ENCODE measurements around the gene LDB1.
A peak's percentile ranks its signal among the peaks of the same experiment; 100 is the strongest.

The LDB1 gene, protein sequence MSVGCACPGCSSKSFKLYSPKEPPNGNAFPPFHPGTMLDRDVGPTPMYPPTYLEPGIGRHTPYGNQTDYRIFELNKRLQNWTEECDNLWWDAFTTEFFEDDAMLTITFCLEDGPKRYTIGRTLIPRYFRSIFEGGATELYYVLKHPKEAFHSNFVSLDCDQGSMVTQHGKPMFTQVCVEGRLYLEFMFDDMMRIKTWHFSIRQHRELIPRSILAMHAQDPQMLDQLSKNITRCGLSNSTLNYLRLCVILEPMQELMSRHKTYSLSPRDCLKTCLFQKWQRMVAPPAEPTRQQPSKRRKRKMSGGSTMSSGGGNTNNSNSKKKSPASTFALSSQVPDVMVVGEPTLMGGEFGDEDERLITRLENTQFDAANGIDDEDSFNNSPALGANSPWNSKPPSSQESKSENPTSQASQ

DNA sequence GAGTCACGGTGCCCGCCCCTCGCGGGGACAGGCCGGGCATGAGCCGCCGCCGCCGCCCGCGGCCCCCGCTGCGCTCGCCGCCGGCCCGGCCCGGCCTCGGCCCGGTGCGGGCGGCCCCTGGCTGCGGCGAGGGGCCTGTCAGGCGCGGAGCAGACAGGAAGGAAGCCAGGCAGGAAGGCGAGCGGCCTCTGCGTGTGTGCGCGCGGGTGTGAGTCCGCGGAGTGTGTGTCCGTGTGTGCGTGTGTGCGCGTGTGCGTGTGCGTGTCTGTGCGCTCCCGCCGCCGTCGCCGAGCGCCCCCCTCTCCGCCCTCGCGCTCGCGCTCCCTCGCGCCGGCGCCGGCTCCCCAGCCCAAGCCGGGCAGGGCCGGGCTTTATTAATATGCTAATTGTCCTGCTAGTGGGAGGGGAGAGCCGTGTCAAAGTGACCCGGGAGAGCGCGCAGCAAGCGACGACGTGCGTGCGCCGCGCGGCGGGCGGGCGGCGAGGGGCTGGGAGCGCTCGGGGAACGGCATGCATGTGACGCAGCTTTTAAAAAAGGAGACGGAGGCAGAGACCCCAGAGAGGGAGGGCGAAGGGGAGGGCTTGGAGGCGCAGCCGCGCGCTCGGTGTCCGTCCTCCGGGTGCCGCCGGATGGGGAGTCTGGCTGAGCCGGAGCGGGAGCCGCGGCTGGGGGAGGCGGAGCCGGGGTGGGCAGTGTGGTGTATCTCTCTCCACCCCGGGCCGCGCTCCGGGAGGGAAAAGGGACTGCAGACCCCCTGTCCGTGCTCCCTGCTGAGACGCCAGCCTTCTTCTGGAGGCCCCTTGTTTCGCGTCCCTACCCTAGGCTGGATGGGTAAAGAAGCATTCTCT, at the start of gene LDB1:
LDB1 (minus strand) TSS at position 227 of the 849 bp plus-strand sequence. CDS start 258 bp downstream, outside the sequence.
- peak; percentile 51 to 55 for DNase-seq (ENCODE audit: low read depth in 2 of 2)

DNA sequence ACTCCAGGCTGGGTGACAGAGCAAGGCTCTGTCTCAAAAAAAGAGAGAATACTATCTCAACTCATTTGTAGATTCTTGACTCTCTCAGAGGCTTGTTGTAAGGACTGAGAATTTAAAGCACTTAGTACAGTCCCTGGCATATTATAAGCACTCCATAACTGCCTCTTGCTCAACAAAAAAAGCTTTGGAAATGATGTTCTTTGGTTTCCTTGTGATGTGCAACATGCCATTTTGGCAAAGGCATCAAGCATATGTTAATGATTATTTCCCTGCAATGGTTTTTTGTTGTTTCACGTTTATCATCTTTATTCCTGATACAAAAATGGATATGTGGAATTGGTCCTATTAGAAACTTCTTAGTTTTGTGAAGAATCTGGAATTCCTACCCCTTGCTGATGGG, 47.7 kb upstream of the LDB1 start:
- no peak for DNase-seq (ENCODE audit: low read depth in 2 of 2)

DNA sequence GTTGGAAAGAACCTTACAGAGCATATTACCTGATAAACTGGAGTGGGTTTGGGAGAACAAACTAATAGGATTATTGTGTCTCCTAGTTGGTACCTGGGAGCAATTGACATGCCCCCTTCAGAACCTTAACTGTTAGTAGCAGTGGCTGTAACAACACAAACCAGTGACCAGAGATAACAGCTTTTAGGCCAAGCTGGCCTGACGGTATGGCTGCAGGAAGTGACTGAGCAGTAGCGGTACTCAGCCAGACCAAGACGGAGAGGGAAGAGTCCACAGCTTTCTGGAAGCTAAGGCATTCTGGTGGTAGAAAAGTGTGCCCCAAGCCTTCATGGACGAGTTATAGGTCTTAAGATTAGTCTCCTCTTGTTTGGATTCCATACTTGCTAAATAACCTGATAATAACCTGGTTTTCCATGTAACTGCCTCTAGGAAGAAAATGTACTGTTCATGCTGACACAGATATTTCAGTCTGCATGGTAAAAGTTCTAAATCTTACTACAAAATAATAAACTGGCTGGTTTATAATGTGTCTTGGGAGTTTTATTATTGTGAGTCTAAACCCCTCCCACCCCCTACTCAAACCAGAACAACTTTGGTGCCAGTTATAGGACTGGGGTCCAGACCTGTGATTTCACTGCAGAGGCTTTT, 43.3 kb upstream of the LDB1 start:
- no peak for DNase-seq (ENCODE audit: low read depth in 2 of 2)

DNA sequence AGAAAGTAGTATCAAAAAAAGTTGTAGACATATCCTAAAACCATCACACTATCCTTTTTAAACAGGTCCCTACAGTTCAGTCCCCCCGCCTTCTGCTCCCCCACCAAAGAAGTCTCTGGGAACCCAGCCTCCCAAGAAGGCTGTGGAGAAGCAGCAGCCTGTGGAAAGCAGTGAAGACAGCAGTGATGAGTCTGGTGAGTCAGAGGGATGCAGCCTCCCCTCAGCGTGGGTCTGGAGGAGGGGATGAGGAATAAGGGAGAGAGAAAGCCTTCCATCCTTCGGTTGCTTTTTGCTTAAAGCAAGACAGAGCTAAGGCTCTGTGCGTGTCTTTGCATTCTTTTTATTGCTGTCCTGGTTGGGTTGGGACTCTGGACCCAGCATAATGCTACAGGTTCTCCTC, 39.7 kb upstream of the LDB1 start:
- DNase-seq (ENCODE audit: low read depth in 2 of 2): no peak

DNA sequence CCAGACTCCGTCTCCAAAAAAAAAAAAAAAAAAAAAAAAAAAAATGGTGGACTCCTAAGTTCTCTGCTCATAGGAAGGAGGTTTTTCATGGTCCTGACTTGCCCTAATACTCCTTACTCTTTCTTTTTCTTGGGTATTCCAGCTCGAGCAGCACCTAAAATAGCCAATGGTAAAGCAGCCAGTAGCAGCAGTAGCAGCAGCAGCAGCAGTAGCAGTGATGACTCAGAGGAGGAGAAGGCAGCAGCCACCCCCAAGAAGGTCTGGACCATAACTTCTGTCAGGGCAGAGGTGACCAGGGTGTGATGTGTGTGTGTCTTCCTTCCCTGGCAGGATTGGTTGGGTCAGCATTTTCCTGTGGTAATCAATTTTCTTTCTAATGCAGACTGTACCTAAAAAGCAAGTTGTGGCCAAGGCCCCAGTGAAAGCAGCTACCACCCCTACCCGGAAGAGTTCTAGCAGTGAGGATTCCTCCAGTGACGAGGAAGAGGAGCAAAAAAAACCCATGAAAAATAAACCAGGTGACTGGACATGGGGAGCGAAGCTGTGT, 39.0 kb upstream of the LDB1 start:
- DNase-seq (ENCODE audit: low read depth in 2 of 2): no peak

DNA sequence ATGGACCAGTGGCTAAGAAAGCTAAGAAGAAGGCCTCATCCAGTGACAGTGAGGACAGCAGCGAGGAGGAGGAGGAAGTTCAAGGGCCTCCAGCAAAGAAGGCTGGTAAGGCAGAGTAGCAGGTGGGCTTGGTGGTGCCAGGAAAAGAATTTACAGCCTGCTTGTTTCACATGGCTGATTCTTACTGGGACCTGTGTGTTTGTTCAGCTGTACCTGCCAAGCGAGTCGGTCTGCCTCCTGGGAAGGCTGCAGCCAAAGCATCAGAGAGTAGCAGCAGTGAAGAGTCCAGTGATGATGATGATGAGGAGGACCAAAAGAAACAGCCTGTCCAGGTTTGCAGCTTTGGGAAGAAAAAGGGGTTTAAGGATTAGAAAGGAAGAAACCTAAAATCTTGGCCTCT, 37.1 kb upstream of the LDB1 start:
- DNase-seq (ENCODE audit: low read depth in 2 of 2): no peak

DNA sequence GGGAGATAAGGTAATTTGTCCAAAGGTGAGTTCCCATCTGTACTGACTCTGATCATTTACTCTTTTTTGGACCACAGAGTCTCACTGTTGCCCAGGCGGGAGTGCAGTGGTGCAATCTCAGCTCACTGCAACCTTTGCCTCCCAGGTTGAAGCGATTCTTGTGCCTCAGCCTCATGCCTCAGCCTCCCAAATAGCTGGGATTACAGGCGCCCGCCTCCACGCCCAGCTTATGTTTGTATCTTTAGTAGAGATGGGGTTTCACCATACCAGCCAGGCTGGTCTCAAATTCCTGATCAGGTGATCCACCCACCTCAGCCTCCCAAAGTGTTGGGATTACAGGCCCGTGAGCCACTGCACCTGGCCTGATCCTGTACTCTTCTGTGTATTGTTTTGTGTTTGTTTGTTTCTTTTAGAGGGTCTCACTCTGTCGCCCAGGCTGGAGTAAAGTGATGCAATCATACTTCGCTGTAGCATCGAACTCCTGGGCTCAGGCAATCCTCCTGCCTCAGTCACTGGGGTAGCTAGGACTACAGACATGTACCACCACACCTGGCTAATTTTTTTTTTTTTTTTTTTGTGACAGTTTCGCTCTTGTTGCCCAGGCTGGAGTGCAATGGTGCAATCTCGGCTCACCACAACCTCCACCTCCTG, 34.4 kb upstream of the LDB1 start:
- DNase-seq (ENCODE audit: low read depth in 2 of 2): no peak

DNA sequence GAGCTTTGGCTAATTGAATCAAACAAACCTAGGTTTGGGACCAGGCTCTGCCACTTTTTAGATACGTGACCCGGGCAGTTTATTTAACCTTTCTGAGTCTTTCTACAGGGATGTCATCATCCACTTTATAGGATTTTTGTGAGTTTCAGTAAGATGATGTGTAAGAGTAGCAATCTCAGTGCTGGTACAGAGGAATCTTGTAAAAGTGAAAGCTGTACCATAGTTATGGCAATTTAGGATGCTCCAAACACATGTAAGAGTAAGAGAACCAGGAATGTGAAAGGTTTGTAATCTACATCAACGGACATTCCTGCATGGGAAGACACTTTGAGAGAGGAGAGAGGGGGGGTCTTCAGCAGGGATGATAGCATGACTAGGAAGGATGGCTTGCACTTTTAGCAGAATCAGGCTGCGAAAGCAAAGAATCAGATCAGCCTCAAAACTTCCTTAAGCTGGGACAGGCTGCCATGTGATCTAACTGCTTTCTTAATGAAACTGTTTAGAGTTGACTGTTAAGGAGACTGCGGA, 33.0 kb upstream of the LDB1 start:
- DNase-seq (ENCODE audit: low read depth in 2 of 2): no peak

DNA sequence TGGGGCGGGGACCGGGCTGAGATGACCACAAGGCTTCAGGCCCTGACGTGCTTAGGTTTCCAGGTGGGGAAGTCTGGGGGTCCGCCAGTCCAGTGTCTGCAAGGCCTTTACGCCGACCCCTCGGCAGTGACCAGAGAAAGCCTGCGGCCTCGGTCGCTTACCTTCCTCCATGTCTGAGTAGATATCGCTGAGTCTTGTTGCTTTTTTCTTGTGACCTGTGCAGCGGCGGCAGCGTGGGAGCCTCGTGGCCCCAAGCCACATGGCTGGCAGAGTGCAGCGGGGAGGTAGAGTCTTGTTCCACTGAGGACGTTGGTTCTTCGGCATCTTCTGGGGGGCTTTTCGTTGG, 32.4 kb upstream of the LDB1 start:
- DNase-seq (ENCODE audit: low read depth in 2 of 2): peak; percentile 47 to 51

DNA sequence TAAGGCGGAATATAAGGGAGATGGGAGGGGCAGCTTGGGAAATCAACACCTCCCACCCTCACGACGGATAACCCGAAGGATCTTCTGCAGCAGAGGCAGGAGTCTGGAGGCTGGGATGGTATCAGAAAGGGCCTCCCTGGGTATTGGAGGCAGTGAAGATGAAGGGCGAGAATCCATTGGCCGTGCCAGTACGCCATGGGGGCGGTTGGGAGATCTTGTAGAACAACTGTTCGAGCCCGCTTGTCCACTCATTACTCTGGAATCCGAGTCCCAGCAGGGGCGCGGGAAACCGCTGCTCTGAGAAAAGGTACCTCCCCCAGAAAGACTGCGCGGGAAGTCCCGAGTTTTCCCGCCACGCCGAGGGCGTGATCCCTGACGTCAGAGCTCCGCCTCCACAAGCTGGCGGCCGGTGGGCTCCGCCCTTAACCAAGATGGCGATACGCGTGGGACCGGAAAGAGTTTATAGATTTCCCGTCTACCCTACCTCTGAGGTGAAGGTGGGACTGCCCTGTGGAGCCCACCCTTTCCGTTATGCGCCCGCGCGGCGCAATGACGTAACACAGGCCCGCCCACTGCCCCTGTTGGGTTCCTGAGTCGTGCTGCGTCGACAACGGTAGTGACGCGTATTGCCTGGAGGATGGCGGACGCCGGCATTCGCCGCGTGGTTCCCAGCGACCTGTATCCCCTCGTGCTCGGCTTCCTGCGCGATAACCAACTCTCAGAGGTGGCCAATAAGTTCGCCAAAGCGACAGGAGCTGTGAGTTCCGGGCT, 31.8 kb upstream of the LDB1 start, which contains the start of gene NOLC1:
NOLC1 (plus strand) TSS at position 616 of the 771 bp plus-strand sequence; CDS start at position 638, 22 bp downstream.
- peak; percentile 99 to 100 for DNase-seq (ENCODE audit: low read depth in 2 of 2)

DNA sequence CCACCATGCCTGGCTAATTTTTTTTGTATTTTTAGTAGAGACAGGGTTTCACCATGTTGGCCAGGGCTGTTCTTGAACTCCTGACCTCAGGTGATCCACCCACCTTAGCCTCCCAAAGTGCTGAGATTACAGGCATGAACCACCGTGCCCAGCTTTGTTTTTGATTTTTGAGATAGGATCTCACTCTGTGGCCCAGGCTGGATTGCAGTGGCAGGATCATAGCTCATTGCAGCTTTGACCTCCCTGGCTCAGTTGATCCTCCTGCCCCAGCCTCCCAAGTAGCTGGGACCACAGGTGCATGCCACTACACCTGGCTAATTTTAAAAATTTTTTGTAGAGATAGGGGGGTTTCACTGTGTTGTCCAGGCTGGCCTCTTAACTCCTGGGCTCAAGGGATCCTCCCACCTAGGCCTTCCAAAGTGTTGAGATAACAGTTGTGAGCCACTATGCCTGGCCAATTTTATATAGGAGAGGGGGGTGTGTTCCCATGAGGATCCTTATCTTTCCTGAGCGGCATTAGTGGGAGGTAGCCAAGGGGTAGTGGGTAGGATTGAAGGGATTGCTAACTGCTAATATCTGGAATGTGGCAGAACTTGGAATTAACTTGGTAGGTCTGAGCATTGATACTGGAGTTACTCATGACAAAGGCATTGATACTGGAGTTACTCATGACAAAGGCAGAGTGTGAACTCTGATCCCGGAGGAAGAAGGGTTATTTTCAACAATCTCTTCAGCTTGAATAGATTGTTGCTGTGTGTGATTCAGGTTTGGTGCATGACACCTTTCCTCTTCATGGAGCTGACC, 31.0 kb upstream of the LDB1 start:
- no peak for DNase-seq (ENCODE audit: low read depth in 2 of 2)

DNA sequence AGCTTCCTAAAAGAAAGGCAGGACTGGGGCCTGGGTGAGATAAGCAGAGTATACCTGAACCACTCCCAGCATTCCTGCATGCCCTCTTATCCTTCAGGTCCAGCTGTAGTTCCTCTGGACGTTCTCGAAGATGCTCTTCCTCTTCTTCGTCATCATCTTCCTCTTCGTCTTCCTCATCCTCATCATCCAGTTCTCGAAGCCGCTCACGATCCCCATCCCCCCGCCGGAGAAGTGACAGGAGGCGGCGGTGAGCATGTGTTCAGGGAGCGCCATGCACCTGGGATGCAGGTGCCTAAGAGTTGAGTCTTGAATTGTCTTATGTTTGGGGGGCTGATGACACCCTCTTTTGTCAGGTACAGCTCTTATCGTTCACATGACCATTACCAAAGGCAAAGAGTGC, 28.1 kb upstream of the LDB1 start:
- DNase-seq (ENCODE audit: low read depth in 2 of 2): no peak

DNA sequence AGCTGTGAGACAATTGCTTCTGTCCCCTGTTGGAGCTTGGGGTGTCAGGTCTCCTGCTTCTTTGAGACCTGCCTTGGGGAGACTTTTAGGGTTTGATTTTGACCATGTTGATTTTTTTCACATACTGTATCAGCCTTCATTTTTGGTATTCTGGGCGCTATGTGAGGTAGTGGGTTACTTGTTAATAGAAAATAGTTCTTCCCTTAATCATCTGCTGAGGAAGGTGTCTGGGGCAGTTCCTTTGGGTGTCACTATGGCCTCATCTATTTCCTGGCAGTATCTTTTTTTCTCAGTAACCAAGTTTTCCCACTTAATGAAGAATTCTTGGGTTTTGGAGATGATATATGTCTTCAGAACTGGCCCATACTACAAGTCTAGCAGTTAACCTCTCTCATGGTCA, 27.4 kb upstream of the LDB1 start:
- no peak for DNase-seq (ENCODE audit: low read depth in 2 of 2)

DNA sequence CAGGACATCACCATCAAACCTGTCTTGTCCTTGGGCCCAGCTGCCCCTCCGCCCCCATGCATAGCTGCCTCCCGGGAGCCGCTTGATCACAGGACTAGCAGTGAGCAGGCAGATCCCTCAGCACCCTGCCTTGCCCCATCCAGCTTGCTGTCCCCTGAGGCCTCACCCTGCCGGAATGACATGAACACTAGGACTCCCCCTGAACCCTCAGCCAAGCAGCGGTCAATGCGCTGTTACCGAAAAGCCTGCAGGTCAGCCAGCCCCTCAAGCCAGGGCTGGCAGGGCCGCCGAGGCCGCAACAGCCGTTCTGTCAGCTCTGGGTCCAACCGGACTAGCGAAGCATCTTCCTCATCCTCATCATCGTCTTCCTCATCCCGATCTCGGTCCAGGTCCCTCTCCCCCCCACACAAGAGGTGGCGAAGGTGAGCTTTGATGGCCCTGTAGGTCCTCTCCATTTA, 26.8 kb upstream of the LDB1 start:
- no peak for DNase-seq (ENCODE audit: low read depth in 2 of 2)

DNA sequence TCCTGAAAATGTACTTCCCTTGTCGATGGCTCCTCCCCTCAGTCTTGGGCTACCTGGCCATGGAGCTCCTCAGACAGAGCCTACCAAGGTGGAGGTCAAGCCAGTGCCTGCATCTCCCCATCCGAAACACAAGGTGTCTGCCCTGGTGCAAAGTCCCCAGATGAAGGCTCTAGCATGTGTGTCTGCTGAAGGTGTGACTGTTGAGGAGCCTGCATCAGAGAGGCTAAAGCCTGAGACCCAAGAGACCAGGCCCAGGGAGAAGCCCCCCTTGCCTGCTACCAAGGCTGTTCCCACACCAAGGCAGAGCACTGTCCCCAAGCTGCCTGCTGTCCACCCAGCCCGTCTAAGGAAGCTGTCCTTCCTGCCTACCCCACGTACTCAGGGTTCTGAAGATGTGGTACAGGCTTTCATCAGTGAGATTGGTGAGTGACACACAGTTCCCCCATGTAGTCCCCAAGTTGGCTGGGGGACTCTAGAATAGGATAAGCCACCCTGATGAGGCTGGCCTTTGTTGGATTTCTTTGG, 21.5 kb upstream of the LDB1 start:
- no peak for DNase-seq (ENCODE audit: low read depth in 2 of 2)

DNA sequence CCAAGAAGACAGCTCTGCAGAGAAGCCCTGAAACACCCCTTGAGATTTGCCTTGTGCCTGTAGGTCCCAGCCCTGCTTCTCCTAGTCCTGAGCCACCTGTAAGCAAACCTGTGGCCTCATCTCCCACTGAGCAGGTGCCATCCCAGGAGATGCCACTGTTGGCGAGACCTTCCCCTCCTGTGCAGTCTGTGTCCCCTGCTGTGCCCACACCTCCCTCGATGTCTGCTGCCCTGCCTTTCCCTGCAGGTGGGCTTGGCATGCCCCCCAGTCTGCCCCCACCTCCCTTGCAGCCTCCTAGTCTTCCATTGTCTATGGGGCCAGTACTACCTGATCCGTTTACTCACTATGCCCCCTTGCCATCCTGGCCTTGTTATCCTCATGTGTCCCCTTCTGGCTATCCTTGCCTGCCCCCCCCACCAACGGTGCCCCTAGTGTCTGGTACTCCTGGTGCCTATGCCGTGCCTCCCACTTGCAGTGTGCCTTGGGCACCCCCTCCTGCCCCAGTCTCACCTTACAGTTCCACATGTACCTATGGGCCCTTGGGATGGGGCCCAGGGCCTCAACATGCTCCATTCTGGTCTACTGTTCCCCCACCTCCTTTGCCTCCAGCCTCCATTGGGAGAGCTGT, 20.9 kb upstream of the LDB1 start:
- DNase-seq (ENCODE audit: low read depth in 2 of 2): no peak

DNA sequence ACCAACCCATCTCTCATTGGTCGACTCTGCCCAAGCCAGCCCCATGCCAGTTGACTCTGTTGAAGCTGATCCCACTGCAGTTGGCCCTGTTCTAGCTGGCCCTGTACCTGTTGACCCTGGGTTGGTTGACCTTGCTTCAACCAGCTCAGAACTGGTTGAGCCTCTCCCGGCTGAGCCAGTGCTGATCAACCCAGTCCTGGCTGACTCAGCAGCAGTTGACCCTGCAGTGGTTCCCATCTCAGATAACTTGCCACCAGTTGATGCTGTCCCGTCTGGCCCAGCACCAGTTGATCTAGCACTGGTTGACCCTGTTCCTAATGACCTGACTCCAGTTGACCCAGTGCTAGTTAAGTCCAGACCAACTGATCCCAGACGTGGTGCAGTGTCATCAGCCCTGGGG, 20.1 kb upstream of the LDB1 start:
- no peak for DNase-seq (ENCODE audit: low read depth in 2 of 2)

DNA sequence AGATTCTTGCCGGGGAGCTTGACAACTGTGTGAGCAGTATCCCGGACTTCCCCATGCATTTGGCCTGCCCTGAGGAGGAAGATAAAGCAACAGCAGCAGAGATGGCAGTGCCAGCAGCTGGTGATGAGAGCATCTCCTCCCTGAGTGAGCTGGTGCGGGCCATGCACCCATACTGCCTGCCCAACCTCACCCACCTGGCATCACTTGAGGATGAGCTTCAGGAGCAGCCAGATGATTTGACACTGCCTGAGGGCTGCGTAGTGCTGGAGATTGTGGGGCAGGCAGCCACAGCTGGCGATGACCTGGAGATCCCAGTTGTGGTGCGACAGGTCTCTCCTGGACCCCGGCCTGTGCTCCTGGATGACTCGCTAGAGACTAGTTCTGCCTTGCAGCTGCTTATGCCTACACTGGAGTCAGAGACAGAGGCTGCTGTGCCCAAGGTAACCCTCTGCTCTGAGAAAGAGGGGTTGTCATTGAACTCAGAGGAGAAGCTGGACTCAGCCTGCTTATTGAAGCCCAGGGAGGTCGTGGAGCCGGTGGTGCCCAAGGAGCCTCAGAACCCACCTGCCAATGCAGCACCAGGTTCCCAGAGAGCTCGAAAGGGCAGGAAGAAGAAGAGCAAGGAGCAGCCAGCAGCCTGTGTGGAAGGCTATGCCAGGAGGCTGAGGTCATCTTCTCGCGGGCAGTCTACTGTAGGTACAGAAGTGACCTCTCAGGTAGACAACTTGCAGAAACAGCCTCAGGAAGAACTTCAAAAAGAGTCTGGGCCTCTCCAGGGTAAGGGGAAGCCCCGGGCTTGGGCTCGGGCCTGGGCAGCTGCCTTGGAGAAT, 19.3 kb upstream of the LDB1 start:
- no peak for DNase-seq (ENCODE audit: low read depth in 2 of 2)
